GM18526 (cell line): ENCODE results near the gene MPPE1.

Source experiments
- POLR2A ChIP-seq: IDR thresholded peaks from 3 replicates; pipeline ENCODE4 v1.6.1; 2011; ENCODE audit not compliant: insufficient read length; ENCODE audit errors: extremely low read depth

Gene MPPE1

DNA sequence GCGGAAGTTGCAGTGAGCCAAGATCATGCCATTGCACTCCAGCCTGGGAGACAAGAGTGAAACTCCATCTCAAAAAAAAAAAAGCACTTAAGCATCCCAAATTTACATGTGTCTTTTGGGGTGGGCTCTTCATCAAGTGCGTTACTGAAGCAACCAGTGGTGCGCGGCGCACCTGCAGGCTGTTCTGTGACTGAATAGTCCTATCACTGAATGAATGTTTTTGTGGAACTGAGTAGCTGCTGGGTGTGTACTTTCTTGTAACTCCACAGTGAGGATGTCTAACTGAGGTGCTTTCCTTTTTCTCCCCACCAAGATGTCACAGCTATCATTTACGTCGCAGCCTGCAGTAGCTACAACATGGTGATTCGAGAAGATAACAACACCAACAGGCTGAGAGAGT is 39.9 kb downstream of the MPPE1 start:
- no peak for TF ChIP-seq POLR2A

GRCh38 chr18:11866764-11867163 is 41.4 kb downstream of the MPPE1 start:
- TF ChIP-seq POLR2A: no peak

DNA sequence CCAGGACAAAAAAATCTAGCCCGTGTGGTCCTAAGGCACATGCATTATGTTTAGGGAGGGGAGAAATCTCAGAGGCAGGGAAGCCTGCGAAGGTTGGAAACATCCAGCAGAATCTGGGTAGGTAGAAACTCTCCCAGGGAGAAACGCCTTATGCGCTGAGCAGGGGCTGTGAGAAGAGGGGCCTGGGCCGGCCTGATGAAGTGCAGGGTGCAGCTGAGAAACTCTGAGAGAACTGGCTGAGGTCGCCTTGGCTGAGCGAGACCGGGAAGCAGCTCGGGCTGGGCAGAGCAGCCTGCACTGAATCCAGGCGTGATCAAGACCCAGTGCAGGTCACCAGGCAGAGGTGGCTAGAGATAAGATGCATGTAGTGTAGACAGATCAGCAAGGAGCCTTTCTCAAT is 41.8 kb downstream of the MPPE1 start:
- TF ChIP-seq POLR2A: no peak

- no peak for TF ChIP-seq POLR2A
Observed at GRCh38 chr18:11865071-11865470, 43.0 kb downstream of the MPPE1 start.

GRCh38 chr18:11864471-11864870 is 43.6 kb downstream of the MPPE1 start:
- TF ChIP-seq POLR2A: no peak

- no peak for TF ChIP-seq POLR2A
Observed at GRCh38 chr18:11862468-11863137, 45.5 kb downstream of the MPPE1 start.

- TF ChIP-seq POLR2A: no peak
Observed at GRCh38 chr18:11861583-11862288, 46.4 kb downstream of the MPPE1 start.

- no peak for TF ChIP-seq POLR2A
Observed at GRCh38 chr18:11860594-11861450, 47.3 kb downstream of the MPPE1 start.

DNA sequence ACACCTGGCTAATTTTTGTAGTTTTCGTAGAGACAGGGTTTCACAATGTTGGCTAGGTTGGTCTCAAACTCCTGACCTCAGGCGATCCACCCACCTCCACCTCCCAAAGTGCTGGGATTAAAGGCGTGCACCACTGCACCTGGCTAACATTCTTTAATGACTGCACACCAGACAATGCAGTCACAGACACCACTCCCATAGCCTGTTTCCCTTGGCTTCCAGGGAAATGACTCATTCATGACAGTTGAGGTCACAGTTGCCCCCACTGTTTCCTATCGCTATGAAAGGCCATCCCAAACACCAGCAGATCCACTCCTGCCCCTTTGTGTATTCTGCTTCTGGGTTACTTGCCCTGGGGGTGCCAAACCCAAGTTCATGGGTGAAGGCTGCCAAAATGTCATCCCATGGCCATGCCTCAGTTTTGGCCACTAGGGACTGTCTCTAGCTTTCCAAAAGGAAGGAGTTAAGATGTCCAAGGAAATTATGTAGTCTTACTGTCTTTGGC is 48.2 kb downstream of the MPPE1 start:
- TF ChIP-seq POLR2A: no peak

DNA sequence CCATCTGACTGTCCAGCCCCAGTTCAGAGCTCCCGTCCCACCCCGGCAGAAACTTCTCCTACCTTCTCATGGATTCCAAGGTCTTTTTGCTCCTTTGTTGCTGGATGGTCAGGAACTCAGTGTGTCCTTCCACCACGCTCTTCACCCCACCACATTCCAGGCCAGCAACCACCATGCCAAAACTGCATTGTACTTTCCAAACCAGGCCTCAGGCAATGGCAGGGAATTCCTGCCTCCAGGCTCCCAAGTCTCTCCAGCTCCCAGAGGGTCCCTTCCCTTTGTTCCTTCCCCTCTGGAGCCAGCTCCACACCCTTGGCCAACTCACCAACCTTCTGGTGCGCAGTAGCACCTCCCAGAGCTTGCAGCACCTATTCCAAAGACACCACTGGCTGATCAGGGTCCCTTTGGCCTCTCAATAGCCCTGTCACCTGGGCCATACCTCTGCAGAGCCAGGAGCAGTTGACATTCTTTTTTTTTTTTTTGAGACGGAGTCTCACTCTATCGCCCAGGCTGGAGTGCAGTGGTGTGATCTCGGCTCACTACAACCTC is 48.8 kb downstream of the MPPE1 start:
- no peak for TF ChIP-seq POLR2A

DNA sequence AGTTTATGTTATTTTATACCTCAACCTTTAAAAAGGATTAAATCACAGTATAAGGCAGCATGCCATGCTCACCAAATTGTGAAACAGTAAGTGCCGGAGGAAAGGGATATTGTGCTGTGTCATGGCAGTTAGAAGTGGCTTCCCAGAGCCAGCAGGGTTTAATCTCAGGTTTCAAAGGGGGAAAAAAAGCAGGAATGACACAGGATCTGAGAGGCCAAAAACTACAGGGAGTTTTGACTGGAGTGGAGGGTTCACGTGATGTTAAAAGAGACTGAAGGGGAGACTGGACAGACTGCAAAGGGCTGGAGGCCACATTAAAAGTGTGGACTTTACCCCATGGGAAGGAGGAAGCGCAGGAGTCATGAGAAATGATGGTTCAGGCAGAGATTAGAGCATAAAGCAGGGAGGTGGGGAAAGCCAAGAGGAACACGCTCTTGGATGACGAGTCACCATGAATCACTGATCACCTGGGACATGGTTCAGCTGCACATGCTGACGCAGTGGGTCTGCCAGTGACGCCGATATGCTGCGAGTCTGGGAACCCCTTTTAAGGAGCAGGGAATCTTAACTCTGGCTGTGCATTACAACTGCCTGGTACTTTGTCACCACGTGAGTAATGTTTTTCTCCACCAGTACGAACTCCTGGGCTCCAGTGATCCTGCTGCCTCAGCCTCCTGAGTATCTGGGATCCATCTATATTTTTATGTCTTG is 50.8 kb downstream of the MPPE1 start:
- TF ChIP-seq POLR2A: no peak

DNA sequence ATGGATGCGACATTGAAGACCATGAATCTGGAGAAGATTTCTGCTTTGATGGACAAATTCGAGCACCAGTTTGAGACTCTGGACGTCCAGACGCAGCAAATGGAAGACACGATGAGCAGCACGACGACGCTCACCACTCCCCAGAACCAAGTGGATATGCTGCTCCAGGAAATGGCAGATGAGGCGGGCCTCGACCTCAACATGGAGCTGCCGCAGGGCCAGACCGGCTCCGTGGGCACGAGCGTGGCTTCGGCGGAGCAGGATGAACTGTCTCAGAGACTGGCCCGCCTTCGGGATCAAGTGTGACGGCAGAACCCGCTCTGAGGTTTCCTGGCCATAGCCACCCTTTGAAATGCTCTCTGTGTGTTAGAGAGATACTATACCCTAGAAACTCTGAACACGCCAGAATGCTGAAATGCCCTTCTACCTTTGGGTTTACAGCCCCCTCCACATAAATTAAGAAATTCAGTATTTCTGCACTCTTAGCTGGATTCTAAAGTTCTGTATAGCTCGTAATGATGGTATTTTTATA is 56.2 kb downstream of the MPPE1 start:
- TF ChIP-seq POLR2A: no peak

GRCh38 chr18:11851146-11851805 is 56.8 kb downstream of the MPPE1 start, which contains the start of gene CHMP1B:
Gene CHMP1B (plus strand): TSS chr18:11851413. CDS start chr18:11851512, 99 bp downstream.
- peak; percentile 94 for TF ChIP-seq POLR2A

DNA sequence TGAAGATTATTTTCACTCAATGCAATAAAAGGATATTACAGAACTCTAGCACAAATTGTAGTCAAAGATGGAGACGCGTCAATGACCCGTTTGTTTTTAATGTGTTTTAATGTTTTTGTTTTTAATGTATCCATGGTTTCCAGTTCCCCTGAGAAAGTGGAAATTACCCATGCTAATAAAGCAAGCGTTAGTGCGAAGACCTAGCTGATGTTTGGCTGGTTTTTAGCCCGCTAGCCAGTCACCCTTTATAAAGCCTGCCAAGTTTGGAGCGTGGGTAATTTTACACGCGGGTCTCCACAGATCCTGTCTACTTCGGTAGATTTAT is 57.3 kb downstream of the MPPE1 start:
- TF ChIP-seq POLR2A: no peak
